Measurements from ENCODE around the gene OTOG. TPM values are rescaled to one million over a fixed set of nuclear protein-coding genes. Genes with fewer than 3 reads are reported as not detected.
A peak's percentile ranks its signal among the peaks of the same experiment; 100 is the strongest.

OTOG gene
- total RNA-seq, 3 donors from 2014 or later (not counting 1 experiment from before 2014, with no cell fraction given), result not detected

DNA sequence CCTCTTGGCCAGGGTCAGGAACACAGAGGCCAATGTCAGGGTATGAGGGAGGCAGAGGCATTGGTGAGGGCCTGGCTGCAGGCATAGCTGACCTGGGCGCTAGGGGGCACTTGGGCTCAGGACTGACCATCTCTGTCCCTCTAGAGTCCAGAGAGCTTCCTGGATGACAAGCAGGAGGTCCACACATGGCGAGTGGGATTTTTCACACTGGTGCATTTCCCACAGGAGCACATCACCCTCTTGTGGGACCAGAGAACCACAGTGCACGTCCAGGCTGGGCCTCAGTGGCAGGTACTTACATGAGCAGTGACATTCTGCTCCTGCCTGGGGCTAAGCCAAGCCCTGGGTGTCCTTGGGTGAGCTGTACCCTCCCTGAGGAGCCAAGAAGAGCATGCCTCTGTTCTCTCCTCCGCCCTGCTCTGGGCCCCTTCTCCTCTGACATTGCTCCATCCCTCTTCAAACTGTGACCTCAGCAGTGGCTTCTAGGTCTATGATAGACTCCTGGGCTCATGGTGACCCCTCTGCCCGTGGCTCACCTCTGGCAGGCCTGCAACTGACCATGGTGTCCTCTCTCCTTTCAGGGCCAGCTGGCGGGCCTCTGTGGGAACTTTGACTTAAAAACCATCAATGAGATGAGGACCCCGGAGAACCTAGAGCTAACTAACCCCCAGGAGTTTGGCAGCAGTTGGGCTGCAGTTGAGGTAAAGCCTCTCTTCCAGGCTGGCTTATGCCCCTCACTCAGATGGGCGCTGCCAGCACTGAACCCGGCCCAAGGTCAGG lies 46.6 kb downstream of the OTOG start:
- intact Hi-C loops (cut with micrococcal nuclease), result no loop called here
- H3K27me3 ChIP-seq (ENCODE audit: control insufficient read depth, insufficient read depth, low read length), result no peaks in the 10 kb centered on the region
- no peaks in the 10 kb centered on the region for H3K9me3 ChIP-seq (ENCODE audit: control insufficient read depth, insufficient read depth, low read length)
- no peaks in the 10 kb centered on the region for H3K4me1 Mint-ChIP-seq
- H3K36me3 ChIP-seq (ENCODE audit: control insufficient read depth, insufficient read depth, low read length), result no peaks in the 10 kb centered on the region
- H3K4me3 ChIP-seq (ENCODE audit: low read length), result no peak overlapping the region
- no peak for ATAC-seq
- H3K36me3 Mint-ChIP-seq, result no peaks in the 10 kb centered on the region
- DNase-seq, result peak in 1 of 2 donors; percentile 5
- H3K27ac ChIP-seq (ENCODE audit: low read length), result no peak overlapping the region
- H3K4me1 ChIP-seq (ENCODE audit: control insufficient read depth, insufficient read depth, low read length), result no peaks in the 10 kb centered on the region
- no peak for TF ChIP-seq CTCF (IDR thresholded peaks at IDR 0.05)
- H3K27me3 Mint-ChIP-seq (ENCODE audit: low read depth in 2 of 2), result peaks cover 3 to 5% of the 10 kb centered on the region in 2 donors
- no peak overlapping the region for H3K27ac Mint-ChIP-seq
- H3K9me3 Mint-ChIP-seq, result no peaks in the 10 kb centered on the region
- 68% methylated on average over 9 of the region's 9 CpGs for WGBS (ENCODE audit: insufficient coverage)
- H3K4me3 Mint-ChIP-seq, result no peak overlapping the region

- Histone ChIP-seq H3K4me1 (ENCODE audit: control insufficient read depth, insufficient read depth, low read length) (no peaks in the 10 kb centered on the region), H3K27ac (ENCODE audit: low read length) (no peak overlapping the region), H3K4me3 (ENCODE audit: low read length) (no peak overlapping the region), H3K9me3 (ENCODE audit: control insufficient read depth, insufficient read depth, low read length) (no peaks in the 10 kb centered on the region), H3K36me3 (ENCODE audit: control insufficient read depth, insufficient read depth, low read length) (no peaks in the 10 kb centered on the region), H3K27me3 (ENCODE audit: control insufficient read depth, insufficient read depth, low read length) (no peaks in the 10 kb centered on the region)
- no peak for ATAC-seq
- intact Hi-C loops (cut with micrococcal nuclease), result no loop called here
- H3K4me1 Mint-ChIP-seq, result no peaks in the 10 kb centered on the region
- no peak for DNase-seq
- no peak for TF ChIP-seq CTCF (IDR thresholded peaks at IDR 0.05)
- WGBS (ENCODE audit: insufficient coverage), result 91% methylated on average over 5 of the region's 5 CpGs
- H3K27ac Mint-ChIP-seq, result no peak overlapping the region
- peaks cover 3 to 5% of the 10 kb centered on the region in 2 donors for H3K27me3 Mint-ChIP-seq (ENCODE audit: low read depth in 2 of 2)
- H3K36me3 Mint-ChIP-seq, result no peaks in the 10 kb centered on the region
- H3K9me3 Mint-ChIP-seq, result no peaks in the 10 kb centered on the region
- H3K4me3 Mint-ChIP-seq, result no peak overlapping the region
Observed at GRCh38 chr11:17594686-17595192, 47.7 kb downstream of the OTOG start.

DNA sequence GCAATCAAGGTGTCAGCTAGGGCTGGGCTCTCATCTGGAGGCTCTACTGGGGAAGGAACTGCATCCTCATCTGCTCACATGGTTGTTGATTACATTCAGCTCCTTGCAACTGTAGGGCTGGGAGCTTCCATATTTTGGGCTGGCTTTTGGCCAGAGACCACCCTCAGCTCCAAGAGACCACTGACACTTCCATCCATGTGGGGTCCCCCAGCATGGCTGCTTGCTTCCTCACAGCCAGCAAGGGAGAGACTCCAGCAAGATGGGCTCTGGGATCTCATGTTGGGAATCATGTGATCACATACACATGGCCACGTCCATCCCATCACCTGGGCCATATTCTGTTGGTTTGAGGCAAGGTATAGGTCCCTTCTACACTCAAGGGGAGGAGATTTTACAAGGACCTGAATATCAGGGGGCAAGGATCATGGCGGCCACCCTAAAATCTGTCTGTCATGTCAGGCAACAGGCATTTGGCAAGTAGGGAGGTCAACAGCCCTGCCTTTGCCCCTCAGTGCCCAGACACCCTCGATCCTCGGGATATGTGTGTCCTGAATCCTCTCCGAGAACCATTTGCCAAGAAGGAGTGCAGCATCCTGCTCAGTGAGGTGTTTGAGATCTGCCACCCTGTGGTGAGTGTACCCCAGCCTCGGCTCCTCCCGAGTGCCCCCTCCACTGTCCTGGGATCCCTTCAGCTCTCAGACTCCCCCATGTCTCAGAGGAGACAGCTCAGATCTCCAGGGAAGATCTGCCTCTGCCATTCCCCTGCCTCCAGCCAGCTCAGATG lies 48.7 kb downstream of the OTOG start:
- Mint-ChIP-seq H3K4me3 (no peak overlapping the region), H3K36me3 (no peaks in the 10 kb centered on the region), H3K9me3 (no peaks in the 10 kb centered on the region), H3K27ac (no peak overlapping the region), H3K27me3 (ENCODE audit: low read depth in 2 of 2) (peaks cover 3 to 5% of the 10 kb centered on the region in 2 donors), H3K4me1 (no peaks in the 10 kb centered on the region)
- intact Hi-C loops (cut with micrococcal nuclease), result no loop called here
- DNase-seq, result no peak
- Histone ChIP-seq H3K36me3 (ENCODE audit: control insufficient read depth, insufficient read depth, low read length) (no peaks in the 10 kb centered on the region), H3K4me3 (ENCODE audit: low read length) (no peak overlapping the region), H3K4me1 (ENCODE audit: control insufficient read depth, insufficient read depth, low read length) (no peaks in the 10 kb centered on the region), H3K27ac (ENCODE audit: low read length) (no peak overlapping the region), H3K9me3 (ENCODE audit: control insufficient read depth, insufficient read depth, low read length) (no peaks in the 10 kb centered on the region), H3K27me3 (ENCODE audit: control insufficient read depth, insufficient read depth, low read length) (no peaks in the 10 kb centered on the region)
- no peak for ATAC-seq
- no peak for TF ChIP-seq CTCF (IDR thresholded peaks at IDR 0.05)
- WGBS (ENCODE audit: insufficient coverage), result 78% methylated on average over 6 of the region's 7 CpGs

All from natural killer cell (primary cell).